Activated naive CD8-positive, alpha-beta T cell treated with anti-CD3 and anti-CD28 coated beads, Interleukin-2, amount 50 U/mL, for 24 hours (primary cell): Measurements from ENCODE around the gene GNE.
A peak's percentile ranks its signal among the peaks of the same experiment; 100 is the strongest.
"Not testable (repeated sequence)": the region's sequence is repeated elsewhere in the genome, so short reads cannot be mapped to it uniquely, and the experiment has no call there.

ENCODE experiments used
- ATAC-seq: fragments of 150-1000 bp; cut with Tn5 transposase; one replicate; pipeline ENCODE4 v1.10.0; 2021
- DNase-seq: peaks from one replicate; pipeline ENCODE4 v3.0.0; 2021
- H3K27ac Mint-ChIP-seq: one replicate; pipeline ENCODE4 v1.8.0; 2021; ENCODE audit warnings: mild to moderate bottlenecking, mixed read lengths
- H3K27me3 Mint-ChIP-seq: one replicate; pipeline ENCODE4 v1.8.0; 2021; ENCODE audit warnings: mixed read lengths
- H3K36me3 Mint-ChIP-seq: one replicate; pipeline ENCODE4 v1.8.0; 2021; ENCODE audit warnings: low read depth, mixed read lengths
- H3K4me1 Mint-ChIP-seq: one replicate; pipeline ENCODE4 v1.8.0; 2021; ENCODE audit warnings: mixed read lengths
- H3K4me3 Mint-ChIP-seq: one replicate; pipeline ENCODE4 v1.8.0; 2021; ENCODE audit warnings: mild to moderate bottlenecking, moderate library complexity, mixed read lengths
- H3K9me3 Mint-ChIP-seq: one replicate; pipeline ENCODE4 v1.8.0; 2021; ENCODE audit warnings: mixed read lengths

GNE gene

GRCh38 chr9:36284226-36284625 lies 26.0 kb upstream of the GNE start:
- peaks cover 4% of the 10 kb centered on the region for H3K4me1 Mint-ChIP-seq
- H3K27me3 Mint-ChIP-seq: no peaks in the 10 kb centered on the region
- H3K9me3 Mint-ChIP-seq: no peaks in the 10 kb centered on the region
- no peak overlapping the region for H3K27ac Mint-ChIP-seq
- no peaks in the 10 kb centered on the region for H3K36me3 Mint-ChIP-seq
- H3K4me3 Mint-ChIP-seq: no peak overlapping the region
- DNase-seq (no peak), ATAC-seq (no peak)

GRCh38 chr9:36282275-36282674 lies 24.0 kb upstream of the GNE start:
- ATAC-seq (no peak), DNase-seq (no peak)
- no peaks in the 10 kb centered on the region for H3K36me3 Mint-ChIP-seq
- no peaks in the 10 kb centered on the region for H3K9me3 Mint-ChIP-seq
- H3K27ac Mint-ChIP-seq: no peak overlapping the region
- H3K4me3 Mint-ChIP-seq: no peak overlapping the region
- no peaks in the 10 kb centered on the region for H3K4me1 Mint-ChIP-seq
- H3K27me3 Mint-ChIP-seq: no peaks in the 10 kb centered on the region

GRCh38 chr9:36280989-36281388 lies 22.7 kb upstream of the GNE start:
- no peak for DNase-seq
- Mint-ChIP-seq H3K4me1 (no peaks in the 10 kb centered on the region), H3K4me3 (no peak overlapping the region), H3K27me3 (no peaks in the 10 kb centered on the region), H3K9me3 (no peaks in the 10 kb centered on the region), H3K36me3 (no peaks in the 10 kb centered on the region), H3K27ac (no peak overlapping the region)
- ATAC-seq: no peak

- H3K4me1 Mint-ChIP-seq: no peaks in the 10 kb centered on the region
- H3K27ac Mint-ChIP-seq: no peak overlapping the region
- H3K9me3 Mint-ChIP-seq: no peaks in the 10 kb centered on the region
- DNase-seq: no peak
- no peaks in the 10 kb centered on the region for H3K27me3 Mint-ChIP-seq
- no peaks in the 10 kb centered on the region for H3K36me3 Mint-ChIP-seq
- no peak overlapping the region for H3K4me3 Mint-ChIP-seq
- ATAC-seq: no peak
Measured at GRCh38 chr9:36278243-36278642, 20.0 kb upstream of the GNE start.

- no peaks in the 10 kb centered on the region for H3K36me3 Mint-ChIP-seq
- no peak for DNase-seq
- H3K4me1 Mint-ChIP-seq: no peaks in the 10 kb centered on the region
- no peaks in the 10 kb centered on the region for H3K9me3 Mint-ChIP-seq
- ATAC-seq: no peak
- no peaks in the 10 kb centered on the region for H3K27me3 Mint-ChIP-seq
- no peak overlapping the region for H3K4me3 Mint-ChIP-seq
- no peak overlapping the region for H3K27ac Mint-ChIP-seq
Measured at GRCh38 chr9:36276781-36277181, 18.5 kb upstream of the GNE start.

- Mint-ChIP-seq H3K27ac (no peak overlapping the region), H3K4me3 (no peak overlapping the region), H3K27me3 (no peaks in the 10 kb centered on the region), H3K9me3 (no peaks in the 10 kb centered on the region), H3K4me1 (no peaks in the 10 kb centered on the region), H3K36me3 (no peaks in the 10 kb centered on the region)
- no peak for ATAC-seq
- DNase-seq: no peak
Measured at GRCh38 chr9:36276254-36276653, 18.0 kb upstream of the GNE start.

GRCh38 chr9:36275060-36275459 lies 16.8 kb upstream of the GNE start:
- no peak for DNase-seq
- no peak overlapping the region for H3K4me3 Mint-ChIP-seq

GRCh38 chr9:36273354-36273753 lies 15.1 kb upstream of the GNE start:
- DNase-seq, H3K4me3 Mint-ChIP-seq, H3K4me1 Mint-ChIP-seq: not testable (repeated sequence)

More at GRCh38 chr9:36275060-36275459, 16.8 kb upstream of the GNE start:
- Mint-ChIP-seq H3K27ac (no peak overlapping the region), H3K9me3 (no peaks in the 10 kb centered on the region), H3K4me1 (no peaks in the 10 kb centered on the region), H3K36me3 (no peaks in the 10 kb centered on the region), H3K27me3 (no peaks in the 10 kb centered on the region)
- no peak for ATAC-seq

GRCh38 chr9:36268007-36268427 lies 9.8 kb upstream of the GNE start:
- H3K4me1 Mint-ChIP-seq: no peaks in the 10 kb centered on the region
- H3K36me3 Mint-ChIP-seq: no peaks in the 10 kb centered on the region
- H3K27me3 Mint-ChIP-seq: no peaks in the 10 kb centered on the region
- DNase-seq (no peak), ATAC-seq (no peak)
- H3K4me3 Mint-ChIP-seq: no peak overlapping the region
- H3K9me3 Mint-ChIP-seq: no peaks in the 10 kb centered on the region
- H3K27ac Mint-ChIP-seq: no peak overlapping the region

More at GRCh38 chr9:36273354-36273753, 15.1 kb upstream of the GNE start:
- not testable (repeated sequence) for H3K36me3 Mint-ChIP-seq, H3K27me3 Mint-ChIP-seq, H3K27ac Mint-ChIP-seq, H3K9me3 Mint-ChIP-seq, ATAC-seq

- ATAC-seq (no peak), DNase-seq (no peak)
- H3K9me3 Mint-ChIP-seq: no peaks in the 10 kb centered on the region
- H3K27me3 Mint-ChIP-seq: no peaks in the 10 kb centered on the region
- no peak overlapping the region for H3K27ac Mint-ChIP-seq
- H3K36me3 Mint-ChIP-seq: no peaks in the 10 kb centered on the region
- H3K4me3 Mint-ChIP-seq: no peak overlapping the region
- no peaks in the 10 kb centered on the region for H3K4me1 Mint-ChIP-seq
Measured at GRCh38 chr9:36264896-36265295, 6.6 kb upstream of the GNE start.

GRCh38 chr9:36263683-36264082 lies 5.4 kb upstream of the GNE start:
- Mint-ChIP-seq H3K27ac (no peak overlapping the region), H3K36me3 (no peaks in the 10 kb centered on the region), H3K4me3 (no peak overlapping the region), H3K4me1 (peaks cover 2% of the 10 kb centered on the region), H3K27me3 (no peaks in the 10 kb centered on the region), H3K9me3 (no peaks in the 10 kb centered on the region)
- no peak for ATAC-seq
- DNase-seq: no peak

GRCh38 chr9:36258996-36259533 lies 817 bp upstream of the GNE start:
- peaks cover 11% of the 10 kb centered on the region for H3K4me1 Mint-ChIP-seq
- no peak for DNase-seq

GRCh38 chr9:36251428-36251827 lies 6.8 kb downstream of the GNE start:
- Mint-ChIP-seq H3K4me3 (no peak overlapping the region), H3K27ac (no peak overlapping the region), H3K4me1 (peaks cover 19% of the 10 kb centered on the region), H3K27me3 (no peaks in the 10 kb centered on the region), H3K36me3 (peaks cover 6% of the 10 kb centered on the region), H3K9me3 (no peaks in the 10 kb centered on the region)
- no peak for DNase-seq
- no peak for ATAC-seq

More at GRCh38 chr9:36258996-36259533, 817 bp upstream of the GNE start:
- Mint-ChIP-seq H3K9me3 (no peaks in the 10 kb centered on the region), H3K4me3 (peak overlapping the region; percentile 90), H3K36me3 (peaks cover 3% of the 10 kb centered on the region), H3K27me3 (no peaks in the 10 kb centered on the region), H3K27ac (peak overlapping the region; percentile 85)
- ATAC-seq: no peak

GRCh38 chr9:36250079-36250478 lies 8.2 kb downstream of the GNE start:
- Mint-ChIP-seq H3K9me3 (no peaks in the 10 kb centered on the region), H3K27me3 (no peaks in the 10 kb centered on the region)

GRCh38 chr9:36249189-36249588 lies 9.1 kb downstream of the GNE start:
- ATAC-seq (no peak), DNase-seq (no peak)
- no peak overlapping the region for H3K4me3 Mint-ChIP-seq
- peaks cover 19% of the 10 kb centered on the region for H3K4me1 Mint-ChIP-seq
- no peak overlapping the region for H3K27ac Mint-ChIP-seq
- H3K36me3 Mint-ChIP-seq: peaks cover 16% of the 10 kb centered on the region
- H3K9me3 Mint-ChIP-seq: no peaks in the 10 kb centered on the region
- H3K27me3 Mint-ChIP-seq: no peaks in the 10 kb centered on the region

More at GRCh38 chr9:36250079-36250478, 8.2 kb downstream of the GNE start:
- ATAC-seq (no peak), DNase-seq (no peak)
- Mint-ChIP-seq H3K27ac (no peak overlapping the region), H3K4me1 (peaks cover 19% of the 10 kb centered on the region), H3K4me3 (no peak overlapping the region), H3K36me3 (peaks cover 13% of the 10 kb centered on the region)

- not testable (repeated sequence) for DNase-seq, H3K27me3 Mint-ChIP-seq, H3K4me3 Mint-ChIP-seq, H3K27ac Mint-ChIP-seq, H3K9me3 Mint-ChIP-seq
- peaks cover 19% of the 10 kb centered on the region for H3K36me3 Mint-ChIP-seq
- ATAC-seq: peak; percentile 59
- H3K4me1 Mint-ChIP-seq: peaks cover 19% of the 10 kb centered on the region
Measured at GRCh38 chr9:36248061-36248460, 10.2 kb downstream of the GNE start.
